ENCODE measurements around the gene PCNX4. TPM values are rescaled to one million over a fixed set of nuclear protein-coding genes. Genes with fewer than 3 reads are reported as not detected.

Gene PCNX4
- polyA plus RNA-seq, 4 donors, result 3.0 to 45.0 (median 9.0) TPM

DNA sequence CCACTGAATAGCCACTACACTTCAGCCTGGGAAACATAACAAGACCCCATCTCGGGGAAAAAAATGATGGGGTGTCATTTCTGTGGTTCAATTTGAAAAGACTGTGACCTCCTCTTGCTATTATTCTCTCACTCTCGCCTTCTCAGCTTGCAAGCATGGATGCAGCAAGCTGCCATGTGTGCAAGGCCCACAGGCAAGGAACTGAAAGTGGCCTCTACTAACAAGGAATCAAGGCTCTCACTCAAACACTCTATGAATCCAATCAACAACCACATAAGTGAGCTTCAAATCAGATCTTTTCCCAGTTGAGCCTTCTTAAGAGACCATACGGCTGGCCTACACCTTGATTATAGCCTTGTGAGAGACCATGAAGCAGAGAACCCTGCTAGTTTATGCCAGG is 91.4 kb downstream of the PCNX4 start:
- DNase-seq (no peak), FAIRE-seq (no peak)
- Histone ChIP-seq H3K4me3 (ENCODE audit: low read depth in 1 of 3, low read length in 3 of 3) (no peak overlapping the region), H3K4me1 (ENCODE audit: control insufficient read depth in 3 of 3, insufficient read depth in 2 of 3, low read depth in 1 of 3, low read length in 2 of 3) (no peaks in the 10 kb centered on the region), H3K36me3 (ENCODE audit: control insufficient read depth in 3 of 3, insufficient read depth in 2 of 3, low read depth in 1 of 3, low read length in 3 of 3) (no peaks in the 10 kb centered on the region), H3K27me3 (ENCODE audit: control insufficient read depth in 3 of 3, insufficient read depth in 3 of 3, low read length in 3 of 3) (no peaks in the 10 kb centered on the region), H3K27ac (ENCODE audit: low read depth in 1 of 3, low read length in 2 of 3) (no peak overlapping the region), H3K9me3 (ENCODE audit: control insufficient read depth in 2 of 2, insufficient read depth in 1 of 2, low read depth in 1 of 2, low read length in 1 of 2) (no peaks in the 10 kb centered on the region)
- 90 to 95% (median 93%) methylated on average over 3 of the region's 3 CpGs for WGBS, 3 donors

DNA sequence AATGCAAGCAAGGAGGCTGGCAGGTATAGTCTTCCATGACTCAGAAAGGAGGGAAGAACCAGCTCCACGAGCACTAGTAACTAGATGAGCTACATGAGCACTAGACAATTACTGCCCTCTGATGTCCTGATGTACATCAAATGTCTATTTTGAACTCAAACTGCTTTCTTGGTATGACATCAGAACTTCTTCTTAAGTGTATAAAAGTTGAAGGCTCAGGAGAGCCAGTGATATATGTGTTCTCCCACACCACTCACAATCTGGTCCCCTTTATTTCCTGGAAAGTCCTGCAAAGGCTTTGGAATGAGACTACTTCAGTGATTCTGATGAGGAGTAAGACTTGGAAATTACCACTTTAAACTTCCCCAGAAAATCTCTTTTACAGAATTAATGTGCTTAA is 92.0 kb downstream of the PCNX4 start:
- WGBS, 3 donors, result 15 to 33% (median 24%) methylated on average over 1 of the region's 1 CpG
- Histone ChIP-seq H3K9me3 (ENCODE audit: control insufficient read depth in 2 of 2, insufficient read depth in 1 of 2, low read depth in 1 of 2, low read length in 1 of 2) (no peaks in the 10 kb centered on the region), H3K36me3 (ENCODE audit: control insufficient read depth in 3 of 3, insufficient read depth in 2 of 3, low read depth in 1 of 3, low read length in 3 of 3) (no peaks in the 10 kb centered on the region), H3K27me3 (ENCODE audit: control insufficient read depth in 3 of 3, insufficient read depth in 3 of 3, low read length in 3 of 3) (no peaks in the 10 kb centered on the region), H3K27ac (ENCODE audit: low read depth in 1 of 3, low read length in 2 of 3) (peak overlapping the region in 1 of 3 donors; percentile 29), H3K4me3 (ENCODE audit: low read depth in 1 of 3, low read length in 3 of 3) (peak overlapping the region in 2 of 3 donors; percentile 22 to 24), H3K4me1 (ENCODE audit: control insufficient read depth in 3 of 3, insufficient read depth in 2 of 3, low read depth in 1 of 3, low read length in 2 of 3) (no peaks in the 10 kb centered on the region)
- DNase-seq (no peak), FAIRE-seq (no peak)

DNA sequence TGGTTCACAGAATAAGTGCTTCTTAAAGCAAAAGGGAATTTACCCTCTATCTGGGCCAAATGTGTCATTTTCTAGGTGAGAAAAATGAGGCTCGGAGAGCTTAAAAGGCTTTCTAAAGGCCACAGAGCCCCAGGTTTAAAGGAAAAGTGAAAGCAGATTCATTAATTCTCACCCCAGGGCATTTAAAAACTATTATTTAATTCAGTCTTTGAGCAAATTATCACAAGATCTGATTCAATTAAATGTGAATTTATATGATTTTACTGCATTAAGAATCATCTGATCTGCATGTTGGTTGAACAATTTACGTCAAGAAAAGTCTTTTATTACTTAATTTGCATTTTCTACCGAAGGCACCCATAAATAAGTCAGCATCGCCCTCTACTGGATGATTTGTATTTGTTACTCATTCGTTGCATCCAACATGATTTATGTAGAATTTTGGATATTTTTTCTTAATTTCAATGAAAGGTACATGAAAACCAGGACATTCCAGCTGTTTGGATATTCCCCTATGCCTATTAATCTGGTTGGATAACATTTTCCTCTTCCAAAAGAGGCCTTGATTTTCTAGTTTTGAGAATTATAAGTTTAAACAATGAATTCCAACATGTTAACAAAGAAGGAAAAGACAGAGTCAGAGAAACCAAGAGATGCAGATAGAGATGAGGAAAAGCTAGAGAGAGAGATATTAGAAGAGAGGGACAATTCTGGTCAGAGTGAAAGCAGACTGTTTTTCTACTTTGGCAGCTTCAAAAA is 92.6 kb downstream of the PCNX4 start:
- H3K4me3 ChIP-seq (ENCODE audit: low read depth in 1 of 3, low read length in 3 of 3), result peak overlapping the region in 2 of 3 donors; percentile 22 to 24
- H3K4me1 ChIP-seq (ENCODE audit: control insufficient read depth in 3 of 3, insufficient read depth in 2 of 3, low read depth in 1 of 3, low read length in 2 of 3), result no peaks in the 10 kb centered on the region
- H3K27ac ChIP-seq (ENCODE audit: low read depth in 1 of 3, low read length in 2 of 3), result peak overlapping the region in 1 of 3 donors; percentile 29
- WGBS, 3 donors, result 0 to 1% (median 1%) methylated on average over 5 of the region's 5 CpGs
- peak; percentile 78 to 79 for DNase-seq
- no peaks in the 10 kb centered on the region for H3K27me3 ChIP-seq (ENCODE audit: control insufficient read depth in 3 of 3, insufficient read depth in 3 of 3, low read length in 3 of 3)
- H3K9me3 ChIP-seq (ENCODE audit: control insufficient read depth in 2 of 2, insufficient read depth in 1 of 2, low read depth in 1 of 2, low read length in 1 of 2), result no peaks in the 10 kb centered on the region
- FAIRE-seq, result peak; percentile 92
- H3K36me3 ChIP-seq (ENCODE audit: control insufficient read depth in 3 of 3, insufficient read depth in 2 of 3, low read depth in 1 of 3, low read length in 3 of 3), result no peaks in the 10 kb centered on the region

DNA sequence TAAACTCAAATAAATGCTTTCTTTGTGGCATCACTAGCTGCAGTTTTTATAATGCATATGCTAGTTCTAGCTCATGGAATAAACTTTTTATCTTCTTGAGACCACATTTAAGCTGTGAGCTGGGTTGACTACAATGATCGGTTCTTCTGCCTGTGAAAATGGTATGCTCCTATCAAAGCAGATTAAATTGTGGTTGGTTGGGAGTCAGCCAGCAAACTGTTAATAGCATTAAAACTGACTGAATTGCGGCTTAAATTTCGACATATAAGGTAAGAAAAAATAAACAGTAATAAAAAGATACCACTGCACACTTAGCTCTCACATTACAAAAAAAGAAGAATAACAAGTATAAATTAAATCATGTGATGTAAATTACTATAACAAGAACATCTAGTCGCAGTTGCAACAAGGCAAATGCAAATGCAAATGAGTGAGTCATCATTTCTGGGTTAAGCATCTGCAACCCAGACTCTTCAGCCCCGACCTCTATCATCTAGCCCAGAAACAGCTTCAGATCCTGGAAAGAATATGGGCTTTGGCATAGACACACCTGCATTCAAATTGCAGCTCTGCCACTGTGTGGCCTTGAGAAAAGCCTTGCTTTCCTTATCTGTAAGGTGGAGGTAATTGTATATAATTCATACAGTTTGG is 93.3 kb downstream of the PCNX4 start:
- Histone ChIP-seq H3K27me3 (ENCODE audit: control insufficient read depth in 3 of 3, insufficient read depth in 3 of 3, low read length in 3 of 3) (no peaks in the 10 kb centered on the region), H3K9me3 (ENCODE audit: control insufficient read depth in 2 of 2, insufficient read depth in 1 of 2, low read depth in 1 of 2, low read length in 1 of 2) (no peaks in the 10 kb centered on the region), H3K4me3 (ENCODE audit: low read depth in 1 of 3, low read length in 3 of 3) (no peak overlapping the region), H3K36me3 (ENCODE audit: control insufficient read depth in 3 of 3, insufficient read depth in 2 of 3, low read depth in 1 of 3, low read length in 3 of 3) (no peaks in the 10 kb centered on the region), H3K4me1 (ENCODE audit: control insufficient read depth in 3 of 3, insufficient read depth in 2 of 3, low read depth in 1 of 3, low read length in 2 of 3) (no peaks in the 10 kb centered on the region), H3K27ac (ENCODE audit: low read depth in 1 of 3, low read length in 2 of 3) (no peak overlapping the region)
- 33 to 47% (median 45%) methylated on average over 5 of the region's 5 CpGs for WGBS, 3 donors
- DNase-seq (no peak), FAIRE-seq (no peak)

DNA sequence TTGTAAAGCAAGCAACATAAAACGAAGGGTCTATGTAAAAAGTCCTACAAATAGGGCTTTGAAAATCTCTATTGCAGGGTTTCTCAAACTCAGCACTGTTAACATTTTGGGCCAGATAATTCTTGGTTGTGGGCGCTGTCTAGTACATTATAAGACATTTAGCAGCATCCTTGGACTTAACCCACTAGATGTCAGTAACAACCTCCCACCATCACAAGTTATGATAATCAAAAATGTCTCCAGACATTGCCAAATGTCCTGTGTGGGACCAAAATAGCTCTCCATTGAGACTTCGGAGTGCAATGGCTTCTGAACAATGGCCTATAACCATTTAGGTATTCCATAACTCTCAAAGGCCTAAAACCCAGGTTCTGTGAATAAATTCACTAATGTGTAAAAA is 96.4 kb downstream of the PCNX4 start:
- FAIRE-seq, result no peak
- Histone ChIP-seq H3K9me3 (ENCODE audit: control insufficient read depth in 2 of 2, insufficient read depth in 1 of 2, low read depth in 1 of 2, low read length in 1 of 2) (no peaks in the 10 kb centered on the region), H3K27ac (ENCODE audit: low read depth in 1 of 3, low read length in 2 of 3) (no peak overlapping the region), H3K27me3 (ENCODE audit: control insufficient read depth in 3 of 3, insufficient read depth in 3 of 3, low read length in 3 of 3) (no peaks in the 10 kb centered on the region), H3K4me3 (ENCODE audit: low read depth in 1 of 3, low read length in 3 of 3) (no peak overlapping the region), H3K36me3 (ENCODE audit: control insufficient read depth in 3 of 3, insufficient read depth in 2 of 3, low read depth in 1 of 3, low read length in 3 of 3) (no peaks in the 10 kb centered on the region), H3K4me1 (ENCODE audit: control insufficient read depth in 3 of 3, insufficient read depth in 2 of 3, low read depth in 1 of 3, low read length in 2 of 3) (no peaks in the 10 kb centered on the region)
- DNase-seq, result no peak
- WGBS, 3 donors, result 56 to 67% (median 65%) methylated on average over 3 of the region's 3 CpGs

DNA sequence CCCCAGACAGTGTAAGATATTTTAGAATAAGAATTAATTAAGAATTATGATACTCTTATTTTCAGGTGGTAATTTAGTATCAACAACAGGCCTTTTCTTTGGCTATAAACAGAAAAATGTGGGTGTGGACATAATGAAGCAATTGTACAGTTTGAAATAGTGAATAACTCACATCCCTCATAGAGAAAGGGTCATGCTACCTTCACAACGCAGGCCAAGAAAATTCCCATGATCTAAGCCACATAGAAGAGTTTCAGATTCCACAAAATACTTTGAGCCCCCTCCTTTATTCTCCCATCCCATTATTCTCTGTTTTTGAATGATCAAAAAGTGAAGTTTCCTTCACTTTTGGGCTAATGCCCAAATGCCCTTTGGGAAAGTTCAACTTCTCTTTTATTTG is 97.0 kb downstream of the PCNX4 start:
- DNase-seq (no peak), FAIRE-seq (no peak)
- no peaks in the 10 kb centered on the region for H3K4me1 ChIP-seq (ENCODE audit: control insufficient read depth in 3 of 3, insufficient read depth in 2 of 3, low read depth in 1 of 3, low read length in 2 of 3)
- H3K27ac ChIP-seq (ENCODE audit: low read depth in 1 of 3, low read length in 2 of 3), result no peak overlapping the region
- H3K27me3 ChIP-seq (ENCODE audit: control insufficient read depth in 3 of 3, insufficient read depth in 3 of 3, low read length in 3 of 3), result no peaks in the 10 kb centered on the region
- H3K36me3 ChIP-seq (ENCODE audit: control insufficient read depth in 3 of 3, insufficient read depth in 2 of 3, low read depth in 1 of 3, low read length in 3 of 3), result no peaks in the 10 kb centered on the region
- WGBS, 3 donors, result 47 to 85% (median 82%) methylated on average over 1 of the region's 1 CpG
- H3K4me3 ChIP-seq (ENCODE audit: low read depth in 1 of 3, low read length in 3 of 3), result no peak overlapping the region
- no peaks in the 10 kb centered on the region for H3K9me3 ChIP-seq (ENCODE audit: control insufficient read depth in 2 of 2, insufficient read depth in 1 of 2, low read depth in 1 of 2, low read length in 1 of 2)

DNA sequence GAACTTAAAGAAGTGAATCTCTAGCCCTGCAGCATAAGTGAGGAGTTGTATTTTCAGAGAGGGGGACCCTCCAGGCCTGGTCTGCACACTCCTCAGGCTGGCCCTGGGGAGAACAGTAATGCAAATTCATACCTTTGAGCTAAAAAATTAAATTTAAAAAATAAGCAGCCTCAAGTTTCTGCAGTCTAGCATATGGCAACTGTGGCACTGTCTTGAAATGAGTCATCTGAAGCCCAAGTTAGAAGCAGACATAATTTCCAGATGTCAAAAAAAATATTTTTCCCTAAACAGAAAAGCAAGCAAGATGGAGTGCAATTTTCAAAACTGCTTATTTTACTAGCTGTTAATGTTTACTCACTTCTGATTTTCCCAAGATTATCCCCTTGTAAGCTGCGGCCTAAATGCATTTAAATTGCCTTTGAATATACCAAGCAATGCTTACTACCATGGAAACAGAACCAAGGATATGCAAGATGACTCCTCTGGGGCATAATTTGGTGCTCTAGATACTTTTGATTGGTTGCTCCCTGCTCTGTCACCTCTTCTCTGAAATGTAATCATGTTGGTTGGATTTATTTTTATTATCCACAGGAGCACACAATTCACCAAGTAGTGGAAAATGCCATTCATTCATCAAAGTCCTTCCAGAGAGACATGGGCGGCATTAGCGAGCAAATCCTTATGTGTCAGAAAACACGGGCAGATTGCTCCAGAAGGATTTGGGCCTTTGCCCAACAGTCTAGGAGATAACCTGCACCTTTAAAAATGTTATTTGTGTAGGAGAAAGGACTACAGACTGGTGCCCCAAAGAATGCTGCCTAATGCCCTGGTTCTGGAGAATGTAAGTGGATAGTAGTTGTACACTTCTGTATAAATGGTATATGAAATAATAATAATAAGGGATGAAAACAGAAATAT is 98.5 kb downstream of the PCNX4 start:
- H3K4me1 ChIP-seq (ENCODE audit: control insufficient read depth in 3 of 3, insufficient read depth in 2 of 3, low read depth in 1 of 3, low read length in 2 of 3), result no peaks in the 10 kb centered on the region
- no peak for FAIRE-seq
- 77 to 82% (median 80%) methylated on average over 4 of the region's 4 CpGs for WGBS, 3 donors
- no peak for DNase-seq
- no peak overlapping the region for H3K27ac ChIP-seq (ENCODE audit: low read depth in 1 of 3, low read length in 2 of 3)
- H3K4me3 ChIP-seq (ENCODE audit: low read depth in 1 of 3, low read length in 3 of 3), result no peak overlapping the region
- H3K9me3 ChIP-seq (ENCODE audit: control insufficient read depth in 2 of 2, insufficient read depth in 1 of 2, low read depth in 1 of 2, low read length in 1 of 2), result no peaks in the 10 kb centered on the region
- H3K27me3 ChIP-seq (ENCODE audit: control insufficient read depth in 3 of 3, insufficient read depth in 3 of 3, low read length in 3 of 3), result no peaks in the 10 kb centered on the region
- no peaks in the 10 kb centered on the region for H3K36me3 ChIP-seq (ENCODE audit: control insufficient read depth in 3 of 3, insufficient read depth in 2 of 3, low read depth in 1 of 3, low read length in 3 of 3)

DNA sequence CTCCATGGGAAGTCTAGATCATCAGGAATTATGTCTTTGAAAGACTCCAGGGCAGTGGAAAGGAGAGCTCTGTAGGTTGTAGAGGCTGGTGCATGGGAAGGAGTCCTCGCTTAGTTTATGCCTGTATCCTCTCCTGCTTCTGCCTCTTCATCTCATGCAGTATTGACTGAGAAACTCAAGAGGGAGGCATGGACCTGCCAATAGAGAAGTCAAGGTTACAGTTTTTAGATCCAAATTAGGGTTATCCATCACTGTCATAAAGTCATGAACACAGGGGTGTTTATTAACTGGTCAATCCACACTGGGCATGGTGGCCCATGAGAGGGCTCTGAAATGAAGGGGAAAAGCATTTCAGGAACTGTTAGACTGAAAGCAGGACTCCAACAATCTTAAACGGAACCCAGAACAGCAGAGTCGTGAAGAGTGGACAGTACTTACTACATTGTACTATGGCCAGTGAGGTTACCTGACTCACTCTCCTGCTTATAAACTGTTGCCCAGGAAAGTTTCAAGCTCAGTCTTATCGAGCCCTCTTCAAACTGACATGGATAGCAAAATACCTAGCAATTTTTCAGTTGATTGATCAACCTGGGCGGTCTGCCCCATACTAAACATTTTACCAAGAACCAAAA is 103.6 kb downstream of the PCNX4 start:
- WGBS, 3 donors, result 86 to 87% (median 86%) methylated on average over 5 of the region's 5 CpGs
- peaks cover 0 to 11% of the 10 kb centered on the region in 2 donors for H3K9me3 ChIP-seq (ENCODE audit: control insufficient read depth in 2 of 2, insufficient read depth in 1 of 2, low read depth in 1 of 2, low read length in 1 of 2)
- no peak overlapping the region for H3K27ac ChIP-seq (ENCODE audit: low read depth in 1 of 3, low read length in 2 of 3)
- no peak for DNase-seq
- H3K36me3 ChIP-seq (ENCODE audit: control insufficient read depth in 3 of 3, insufficient read depth in 2 of 3, low read depth in 1 of 3, low read length in 3 of 3), result no peaks in the 10 kb centered on the region
- no peaks in the 10 kb centered on the region for H3K4me1 ChIP-seq (ENCODE audit: control insufficient read depth in 3 of 3, insufficient read depth in 2 of 3, low read depth in 1 of 3, low read length in 2 of 3)
- peaks cover 0 to 4% (median 0%) of the 10 kb centered on the region in 3 donors for H3K27me3 ChIP-seq (ENCODE audit: control insufficient read depth in 3 of 3, insufficient read depth in 3 of 3, low read length in 3 of 3)
- no peak for FAIRE-seq
- no peak overlapping the region for H3K4me3 ChIP-seq (ENCODE audit: low read depth in 1 of 3, low read length in 3 of 3)

All from small intestine (tissue), 7 donors.